Activated CD4-positive, alpha-beta T cell treated with anti-CD3 and anti-CD28 coated beads, Interleukin-2, amount 10 ng/mL, durations not matched to agents 24 days and 14 days (primary cell): ENCODE data around the gene ZNF157. TPM values are rescaled to one million over a fixed set of nuclear protein-coding genes. Genes with fewer than 3 reads are reported as not detected.
A peak's percentile ranks its signal among the peaks of the same experiment; 100 is the strongest.
"Not testable (repeated sequence)": the region's sequence is repeated elsewhere in the genome, so short reads cannot be mapped to it uniquely, and the experiment has no call there.

Experiments
- DNase-seq: peaks from one replicate; pipeline ENCODE4 v3.0.0; 2022
- H3K27ac Mint-ChIP-seq: one replicate; pipeline ENCODE4 v1.8.0; 2022; ENCODE audit warnings: mild to moderate bottlenecking, mixed read lengths
- H3K27me3 Mint-ChIP-seq: one replicate; pipeline ENCODE4 v1.8.0; 2022; ENCODE audit warnings: mixed read lengths
- H3K36me3 Mint-ChIP-seq: one replicate; pipeline ENCODE4 v1.8.0; 2022; ENCODE audit warnings: low read depth, mild to moderate bottlenecking, mixed read lengths
- H3K4me1 Mint-ChIP-seq: one replicate; pipeline ENCODE4 v1.8.0; 2021; ENCODE audit warnings: mixed read lengths
- H3K4me3 Mint-ChIP-seq: one replicate; pipeline ENCODE4 v1.8.0; 2022; ENCODE audit warnings: mild to moderate bottlenecking, moderate library complexity, mixed read lengths
- H3K9me3 Mint-ChIP-seq: one replicate; pipeline ENCODE4 v1.8.0; 2021; ENCODE audit warnings: mixed read lengths
- intact Hi-C: fragments of 100-400 bp; cut with micrococcal nuclease; formaldehyde crosslinking; loops from one replicate; pipeline ENCODE4 v1.15.1; 2023
- total RNA-seq: library from RNA; stranded (reverse); gene quantifications from 2 replicates; pipeline ENCODE4 v1.2.3, GENCODE V29; 2022

Gene ZNF157
- 0.31 and 0.40 TPM in 2 replicates for total RNA-seq

GRCh38 chrX:47370278-47370677 lies at the start of gene ZNF157:
ZNF157 (plus strand) TSS chrX:47370578; CDS start chrX:47370669, 91 bp downstream.
- intact Hi-C loops = no loop called here
- no peaks in the 10 kb centered on the region for H3K36me3 Mint-ChIP-seq
- no peak for DNase-seq
- no peaks in the 10 kb centered on the region for H3K27me3 Mint-ChIP-seq
- peaks cover 6% of the 10 kb centered on the region for H3K4me1 Mint-ChIP-seq
- no peak within 1 kb of the TSS for H3K27ac Mint-ChIP-seq
- H3K4me3 Mint-ChIP-seq = no peak within 1 kb of the TSS
- H3K9me3 Mint-ChIP-seq = no peaks in the 10 kb centered on the region

GRCh38 chrX:47321386-47321785 lies 49.0 kb upstream of the ZNF157 start:
- no peaks in the 10 kb centered on the region for H3K4me1 Mint-ChIP-seq
- no peaks in the 10 kb centered on the region for H3K27me3 Mint-ChIP-seq
- no peak for DNase-seq
- intact Hi-C loops = no loop called here
- H3K36me3 Mint-ChIP-seq = no peaks in the 10 kb centered on the region
- no peak overlapping the region for H3K4me3 Mint-ChIP-seq
- H3K9me3 Mint-ChIP-seq = no peaks in the 10 kb centered on the region
- H3K27ac Mint-ChIP-seq = no peak overlapping the region

- DNase-seq = no peak
- H3K4me3 Mint-ChIP-seq = no peak overlapping the region
- no peaks in the 10 kb centered on the region for H3K36me3 Mint-ChIP-seq
- intact Hi-C loops = no loop called here
- H3K27ac Mint-ChIP-seq = no peak overlapping the region
- H3K4me1 Mint-ChIP-seq = no peaks in the 10 kb centered on the region
- no peaks in the 10 kb centered on the region for H3K9me3 Mint-ChIP-seq
- H3K27me3 Mint-ChIP-seq = no peaks in the 10 kb centered on the region
Observed at GRCh38 chrX:47321823-47322371, 48.5 kb upstream of the ZNF157 start.

- Mint-ChIP-seq H3K4me3 (no peak overlapping the region), H3K9me3 (no peaks in the 10 kb centered on the region), H3K36me3 (no peaks in the 10 kb centered on the region), H3K4me1 (no peaks in the 10 kb centered on the region), H3K27me3 (no peaks in the 10 kb centered on the region), H3K27ac (no peak overlapping the region)
- DNase-seq = no peak
- intact Hi-C loops = no loop called here
Observed at GRCh38 chrX:47327902-47328301, 42.5 kb upstream of the ZNF157 start.

GRCh38 chrX:47332729-47333128 lies 37.6 kb upstream of the ZNF157 start:
- H3K4me1 Mint-ChIP-seq, H3K9me3 Mint-ChIP-seq, DNase-seq, intact Hi-C loops, H3K4me3 Mint-ChIP-seq, H3K36me3 Mint-ChIP-seq, H3K27ac Mint-ChIP-seq, H3K27me3 Mint-ChIP-seq: not testable (repeated sequence)

- H3K4me3 Mint-ChIP-seq = no peak overlapping the region
- no peaks in the 10 kb centered on the region for H3K4me1 Mint-ChIP-seq
- no peak overlapping the region for H3K27ac Mint-ChIP-seq
- no peaks in the 10 kb centered on the region for H3K36me3 Mint-ChIP-seq
- DNase-seq = no peak
- intact Hi-C loops = no loop called here
- no peaks in the 10 kb centered on the region for H3K9me3 Mint-ChIP-seq
- H3K27me3 Mint-ChIP-seq = no peaks in the 10 kb centered on the region
Observed at GRCh38 chrX:47351706-47352105, 18.7 kb upstream of the ZNF157 start.

- intact Hi-C loops = no loop called here
- Mint-ChIP-seq H3K27me3 (no peaks in the 10 kb centered on the region), H3K4me3 (peak overlapping the region; percentile 27)
Observed at GRCh38 chrX:47358387-47359065, 11.9 kb upstream of the ZNF157 start.

GRCh38 chrX:47360423-47361179 lies 9.8 kb upstream of the ZNF157 start:
- Mint-ChIP-seq H3K27ac (no peak overlapping the region), H3K9me3 (no peaks in the 10 kb centered on the region), H3K36me3 (no peaks in the 10 kb centered on the region), H3K4me3 (no peak overlapping the region), H3K27me3 (no peaks in the 10 kb centered on the region), H3K4me1 (peaks cover 3% of the 10 kb centered on the region)
- no peak for DNase-seq
- intact Hi-C loops = no loop called here

More at GRCh38 chrX:47358387-47359065, 11.9 kb upstream of the ZNF157 start:
- Mint-ChIP-seq H3K36me3 (no peaks in the 10 kb centered on the region), H3K9me3 (no peaks in the 10 kb centered on the region), H3K27ac (no peak overlapping the region), H3K4me1 (peaks cover 3% of the 10 kb centered on the region)
- DNase-seq = peak; percentile 55

- no peak overlapping the region for H3K27ac Mint-ChIP-seq
- H3K4me1 Mint-ChIP-seq = peaks cover 9% of the 10 kb centered on the region
- no peak for DNase-seq
- H3K4me3 Mint-ChIP-seq = no peak overlapping the region
- no peaks in the 10 kb centered on the region for H3K9me3 Mint-ChIP-seq
- intact Hi-C loops = no loop called here
- no peaks in the 10 kb centered on the region for H3K27me3 Mint-ChIP-seq
- H3K36me3 Mint-ChIP-seq = no peaks in the 10 kb centered on the region
Observed at GRCh38 chrX:47361538-47362511, 8.6 kb upstream of the ZNF157 start.

GRCh38 chrX:47366041-47366722 lies 4.2 kb upstream of the ZNF157 start:
- Mint-ChIP-seq H3K4me3 (peak overlapping the region; percentile 93), H3K27me3 (no peaks in the 10 kb centered on the region), H3K4me1 (peaks cover 6% of the 10 kb centered on the region), H3K27ac (peak overlapping the region; percentile 91), H3K9me3 (no peaks in the 10 kb centered on the region), H3K36me3 (no peaks in the 10 kb centered on the region)
- intact Hi-C loops = loop anchor here (5.0 kb wide), 1 partner anchor 174 kb away; the partner anchor contains the start of gene UBA1
- peak; percentile 86 for DNase-seq

- Mint-ChIP-seq H3K9me3 (no peaks in the 10 kb centered on the region), H3K27me3 (no peaks in the 10 kb centered on the region)
Observed at GRCh38 chrX:47373198-47373597, 2.8 kb downstream of the ZNF157 start.

GRCh38 chrX:47380268-47380667 lies 9.9 kb downstream of the ZNF157 start:
- peak overlapping the region; percentile 51 for H3K27ac Mint-ChIP-seq
- peak; percentile 80 for DNase-seq
- peaks cover 8% of the 10 kb centered on the region for H3K4me1 Mint-ChIP-seq
- H3K36me3 Mint-ChIP-seq = no peaks in the 10 kb centered on the region
- intact Hi-C loops = loop anchor here (5.0 kb wide), 2 partner anchors 142 to 163 kb away; partner anchors contain the start of gene CDK16
- no peaks in the 10 kb centered on the region for H3K9me3 Mint-ChIP-seq
- H3K4me3 Mint-ChIP-seq = peak overlapping the region; percentile 54
- H3K27me3 Mint-ChIP-seq = no peaks in the 10 kb centered on the region

More at GRCh38 chrX:47373198-47373597, 2.8 kb downstream of the ZNF157 start:
- Mint-ChIP-seq H3K27ac (no peak overlapping the region), H3K4me3 (no peak overlapping the region), H3K36me3 (no peaks in the 10 kb centered on the region), H3K4me1 (no peaks in the 10 kb centered on the region)
- intact Hi-C loops = no loop called here
- no peak for DNase-seq

GRCh38 chrX:47380837-47381236 lies 10.5 kb downstream of the ZNF157 start:
- H3K4me1 Mint-ChIP-seq, H3K27me3 Mint-ChIP-seq, H3K9me3 Mint-ChIP-seq, H3K36me3 Mint-ChIP-seq, DNase-seq: not testable (repeated sequence)
- Mint-ChIP-seq H3K4me3 (peak overlapping the region; percentile 62), H3K27ac (peak overlapping the region; percentile 56)
- intact Hi-C loops = loop anchor here (5.0 kb wide), 2 partner anchors 141 to 164 kb away; partner anchors contain the start of gene CDK16
